ENCODE measurements around the gene PRCD.

The PRCD gene

DNA sequence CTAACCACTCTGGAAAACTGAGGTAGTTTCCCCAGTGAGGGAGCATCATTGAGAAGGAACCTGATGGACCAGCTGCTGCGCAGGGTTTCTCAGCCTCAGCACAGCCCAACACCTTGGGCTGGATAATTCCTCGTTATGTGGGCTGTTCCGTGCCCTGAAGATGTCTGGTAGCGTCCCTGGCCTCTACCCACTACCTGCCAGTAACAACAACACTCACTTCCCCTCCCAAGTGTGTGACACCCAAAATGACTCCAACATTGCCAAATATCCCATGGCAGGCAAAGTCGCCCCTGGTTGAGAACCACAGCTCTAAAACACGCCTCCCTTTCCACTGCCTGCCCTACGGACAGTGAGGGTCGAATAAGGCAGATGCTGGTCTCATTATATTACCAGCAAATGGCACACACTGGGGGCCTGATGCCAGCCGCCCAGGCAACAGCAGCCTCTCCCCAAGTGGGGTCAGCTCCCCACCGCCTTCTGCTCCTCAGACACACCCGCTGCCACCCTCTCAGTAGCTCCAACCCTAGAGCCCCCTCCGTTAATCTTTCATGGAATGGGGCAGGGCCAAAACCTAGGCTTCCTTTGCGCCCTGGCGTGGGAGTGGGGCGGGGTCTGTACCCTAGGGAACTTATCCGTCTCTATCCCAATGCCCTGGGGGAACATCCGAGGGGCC is 39.6 kb upstream of the PRCD start:
- peak overlapping the region; percentile 80 for H3K4me3 ChIP-seq (ENCODE audit: low read depth, low read length)
- TF ChIP-seq, protein P1, sequence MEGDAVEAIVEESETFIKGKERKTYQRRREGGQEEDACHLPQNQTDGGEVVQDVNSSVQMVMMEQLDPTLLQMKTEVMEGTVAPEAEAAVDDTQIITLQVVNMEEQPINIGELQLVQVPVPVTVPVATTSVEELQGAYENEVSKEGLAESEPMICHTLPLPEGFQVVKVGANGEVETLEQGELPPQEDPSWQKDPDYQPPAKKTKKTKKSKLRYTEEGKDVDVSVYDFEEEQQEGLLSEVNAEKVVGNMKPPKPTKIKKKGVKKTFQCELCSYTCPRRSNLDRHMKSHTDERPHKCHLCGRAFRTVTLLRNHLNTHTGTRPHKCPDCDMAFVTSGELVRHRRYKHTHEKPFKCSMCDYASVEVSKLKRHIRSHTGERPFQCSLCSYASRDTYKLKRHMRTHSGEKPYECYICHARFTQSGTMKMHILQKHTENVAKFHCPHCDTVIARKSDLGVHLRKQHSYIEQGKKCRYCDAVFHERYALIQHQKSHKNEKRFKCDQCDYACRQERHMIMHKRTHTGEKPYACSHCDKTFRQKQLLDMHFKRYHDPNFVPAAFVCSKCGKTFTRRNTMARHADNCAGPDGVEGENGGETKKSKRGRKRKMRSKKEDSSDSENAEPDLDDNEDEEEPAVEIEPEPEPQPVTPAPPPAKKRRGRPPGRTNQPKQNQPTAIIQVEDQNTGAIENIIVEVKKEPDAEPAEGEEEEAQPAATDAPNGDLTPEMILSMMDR (IDR thresholded peaks at IDR 0.05; ENCODE audit: control insufficient read depth, extremely low read depth, insufficient read depth): no peak
- DNase-seq (ENCODE audit: low read depth): no peak

DNA sequence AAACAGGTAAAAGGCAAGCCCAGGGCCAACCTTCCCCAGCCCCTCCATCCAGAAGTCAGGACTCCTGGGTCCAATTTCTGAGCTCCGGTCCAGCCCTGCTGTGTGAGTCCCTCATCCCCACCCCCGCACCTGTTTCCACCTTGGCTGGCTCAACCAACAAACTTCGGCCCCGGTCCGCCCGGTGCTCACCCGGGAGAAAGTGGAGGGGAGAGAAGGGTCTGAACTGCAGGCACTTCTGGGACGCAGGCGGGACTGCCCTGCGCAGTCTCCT is 39.2 kb upstream of the PRCD start:
- peak overlapping the region; percentile 80 for H3K4me3 ChIP-seq (ENCODE audit: low read depth, low read length)
- TF ChIP-seq, protein P1 (IDR thresholded peaks at IDR 0.05; ENCODE audit: control insufficient read depth, extremely low read depth, insufficient read depth): no peak
- no peak for DNase-seq (ENCODE audit: low read depth)

DNA sequence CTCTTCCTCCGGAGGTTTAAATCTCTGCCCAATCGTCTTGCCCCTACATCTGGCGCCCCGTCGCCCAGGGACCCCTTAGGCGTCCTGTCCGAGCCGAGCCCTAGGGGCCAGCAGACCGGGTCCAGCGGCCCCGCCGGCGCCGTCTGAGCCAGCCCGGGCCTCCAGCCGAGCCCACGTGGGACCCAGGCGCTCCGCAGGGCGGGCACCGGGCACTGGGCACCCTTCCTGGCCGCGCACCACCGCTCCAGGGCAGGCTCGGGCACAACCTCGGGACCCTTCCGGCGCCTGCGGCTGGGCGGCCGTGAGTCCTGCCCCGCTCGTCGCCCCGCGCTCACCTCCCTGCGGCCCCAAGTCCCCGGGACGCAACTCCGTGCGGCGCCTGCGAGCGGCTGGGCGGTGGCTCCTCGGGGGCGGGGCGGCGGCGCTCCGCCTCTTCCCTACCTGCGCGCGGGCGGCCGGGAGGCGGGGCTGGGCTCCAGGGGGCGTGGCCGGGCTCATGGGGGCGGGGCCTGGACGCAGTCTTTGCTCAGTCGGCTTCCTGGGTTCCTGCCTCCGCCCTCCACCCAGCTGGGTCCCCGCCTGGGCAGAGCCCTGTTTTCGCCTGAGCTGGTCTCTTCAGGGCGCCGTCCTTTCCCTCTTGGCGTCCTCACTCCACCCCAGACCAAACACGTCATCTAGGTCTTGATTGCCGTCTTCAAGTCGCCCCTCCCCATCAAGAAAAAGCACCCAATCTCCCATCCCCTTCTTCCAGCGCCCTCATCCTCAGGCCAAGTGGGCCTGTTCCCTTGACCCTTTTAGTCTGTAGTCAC is 38.6 kb upstream of the PRCD start, which contains the start of gene RHBDF2:
RHBDF2 (minus strand) TSS at position 406 of the 809 bp plus-strand sequence. CDS start 19,899 bp downstream, outside the sequence.
- H3K4me3 ChIP-seq (ENCODE audit: low read depth, low read length): peak within 1 kb of the TSS; percentile 80
- peak; percentile 26 for DNase-seq (ENCODE audit: low read depth)
- TF ChIP-seq, protein P1 (IDR thresholded peaks at IDR 0.05; ENCODE audit: control insufficient read depth, extremely low read depth, insufficient read depth): no peak

DNA sequence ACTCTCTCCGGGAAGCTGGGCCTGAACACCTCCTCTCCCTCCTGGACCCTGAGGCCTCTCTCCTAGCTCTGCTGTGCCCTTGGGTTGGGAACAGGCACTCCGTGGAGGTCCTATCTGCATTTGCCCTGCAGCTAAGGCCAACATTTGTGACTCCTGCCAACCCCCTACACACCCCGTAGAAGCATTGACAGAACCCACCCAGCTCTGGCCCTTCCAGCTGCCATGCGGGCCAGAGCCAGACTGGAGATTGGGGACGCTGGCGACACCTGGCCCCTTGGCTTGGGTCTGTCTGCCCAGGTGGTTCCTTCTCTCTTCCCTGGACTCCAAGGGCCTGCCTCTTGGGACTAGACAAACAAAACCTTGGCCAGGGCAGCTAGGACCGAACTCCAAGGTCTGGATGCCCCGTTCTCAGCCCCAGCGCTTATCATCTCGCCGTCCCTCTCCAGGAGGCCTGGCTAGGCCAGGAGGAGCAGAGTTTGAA is 38.0 kb upstream of the PRCD start:
- TF ChIP-seq, protein P1 (IDR thresholded peaks at IDR 0.05; ENCODE audit: control insufficient read depth, extremely low read depth, insufficient read depth): no peak
- no peak for DNase-seq (ENCODE audit: low read depth)
- H3K4me3 ChIP-seq (ENCODE audit: low read depth, low read length): peak overlapping the region; percentile 80

DNA sequence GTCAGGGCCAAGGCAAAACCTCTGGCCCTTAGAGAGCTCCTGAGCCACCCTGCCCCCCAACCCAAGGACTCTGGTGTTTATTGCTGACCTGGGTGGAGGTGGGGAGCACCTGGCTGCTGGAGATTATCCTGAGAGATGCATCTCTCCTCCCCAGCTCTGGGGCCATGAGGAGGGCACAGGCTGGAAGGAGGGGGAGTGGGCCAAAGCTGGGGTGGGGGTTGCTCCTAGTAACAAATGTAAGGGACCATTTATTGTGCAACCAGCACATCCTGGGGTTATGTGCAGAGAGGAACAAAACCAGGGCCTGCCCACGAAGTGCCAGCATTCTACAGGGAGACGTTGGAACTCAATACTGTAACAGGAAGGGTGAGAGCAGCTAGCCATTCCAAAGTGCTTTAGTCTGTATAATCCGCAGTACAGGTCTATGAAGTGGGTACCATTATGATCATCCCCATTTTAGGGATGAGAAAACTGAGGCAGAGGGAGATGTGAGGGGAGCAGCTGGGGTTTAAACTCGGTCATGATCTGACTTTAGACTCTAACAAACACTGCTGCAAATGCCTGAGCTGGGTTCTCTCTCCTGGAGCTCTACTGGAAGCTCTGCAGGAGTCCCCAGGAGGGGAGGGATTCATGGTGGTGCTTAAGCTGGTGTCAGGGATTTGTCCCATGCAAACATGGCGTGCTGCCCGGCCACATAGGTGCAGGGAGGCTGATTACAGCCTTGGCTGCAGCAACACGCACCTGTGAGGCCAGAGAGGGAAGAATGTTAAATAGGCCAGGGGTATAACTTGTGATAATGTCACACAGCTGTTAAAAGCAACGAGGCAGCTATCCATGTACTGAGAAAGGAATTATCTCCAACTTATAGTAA is 37.3 kb upstream of the PRCD start:
- TF ChIP-seq, protein P1 (IDR thresholded peaks at IDR 0.05; ENCODE audit: control insufficient read depth, extremely low read depth, insufficient read depth): no peak
- no peak for DNase-seq (ENCODE audit: low read depth)
- H3K4me3 ChIP-seq (ENCODE audit: low read depth, low read length): no peak overlapping the region

DNA sequence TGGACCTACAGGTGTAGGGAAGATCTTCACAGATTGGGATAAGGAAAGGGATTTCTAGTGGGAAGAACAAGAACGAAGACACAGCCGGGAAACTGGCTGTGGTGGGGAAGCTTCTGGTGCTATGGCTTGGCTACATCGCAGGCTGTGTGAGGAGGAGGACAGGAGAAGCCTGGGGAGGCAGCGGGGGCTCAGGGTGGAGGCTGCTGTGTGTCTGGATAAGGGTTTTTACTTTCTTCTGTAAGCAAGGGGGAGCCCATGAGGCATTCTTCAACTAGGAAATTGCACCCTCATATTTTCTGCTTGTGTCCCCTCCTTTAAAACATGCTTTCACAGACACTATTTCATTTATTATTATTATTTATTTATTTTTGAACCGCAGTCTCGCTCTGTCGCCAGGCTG is 35.7 kb upstream of the PRCD start:
- H3K4me3 ChIP-seq (ENCODE audit: low read depth, low read length): no peak overlapping the region
- TF ChIP-seq, protein P1 (IDR thresholded peaks at IDR 0.05; ENCODE audit: control insufficient read depth, extremely low read depth, insufficient read depth): no peak
- DNase-seq (ENCODE audit: low read depth): no peak

Data from LNCaP clone FGC (cell line).